ENCODE results near the gene CACNA1I.

GRCh38 chr22:39675947-39676346 lies 105.4 kb downstream of the CACNA1I start:
- no peak for TF ChIP-seq CTCF (IDR thresholded peaks at IDR 0.05; ENCODE audit: insufficient read depth, low read depth, low read length)
- no peak for TF ChIP-seq EZH2 (IDR thresholded peaks at IDR 0.05; ENCODE audit: insufficient read depth, low read length)

Data from astrocyte (in vitro differentiated cells and primary cell).